ENCODE results near the gene TBC1D9.

The TBC1D9 gene

DNA sequence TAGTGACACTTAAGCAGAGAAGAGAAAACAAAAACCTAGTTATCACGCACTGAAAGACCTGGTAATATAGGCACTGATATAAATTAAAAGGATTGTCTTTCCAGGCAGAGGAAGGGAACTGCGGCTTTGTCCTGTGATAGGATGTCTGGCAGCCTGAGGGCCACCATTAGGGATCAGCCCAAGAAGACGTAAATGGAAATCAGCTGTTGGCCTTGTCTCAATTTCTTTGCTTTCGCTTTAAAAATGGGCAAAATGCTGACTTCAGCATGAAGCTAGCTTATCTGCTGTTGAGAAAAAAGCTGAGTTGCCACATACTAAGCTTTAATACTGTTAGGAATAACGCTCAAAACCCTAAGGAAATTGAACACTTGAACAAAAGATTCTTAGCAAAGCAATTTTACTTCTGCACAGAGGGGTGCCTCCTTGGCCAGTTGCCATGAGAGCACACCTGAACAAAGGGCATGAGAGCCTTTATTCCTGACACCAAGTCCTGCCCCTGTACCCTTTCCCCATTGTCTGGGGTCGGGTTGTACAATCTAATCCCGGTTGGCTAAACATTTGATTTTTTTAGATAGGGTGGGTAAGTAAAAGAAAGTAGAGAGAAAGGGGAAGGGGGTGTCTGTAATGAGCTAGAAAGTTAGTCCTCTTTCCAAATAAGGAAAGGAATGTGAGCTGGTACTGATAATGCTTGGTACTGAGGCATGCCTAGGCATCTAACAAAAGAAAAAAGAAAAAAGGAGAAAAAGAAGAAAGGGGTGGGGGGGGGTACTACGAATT is 102.3 kb downstream of the TBC1D9 start:
- TF ChIP-seq, protein P1, sequence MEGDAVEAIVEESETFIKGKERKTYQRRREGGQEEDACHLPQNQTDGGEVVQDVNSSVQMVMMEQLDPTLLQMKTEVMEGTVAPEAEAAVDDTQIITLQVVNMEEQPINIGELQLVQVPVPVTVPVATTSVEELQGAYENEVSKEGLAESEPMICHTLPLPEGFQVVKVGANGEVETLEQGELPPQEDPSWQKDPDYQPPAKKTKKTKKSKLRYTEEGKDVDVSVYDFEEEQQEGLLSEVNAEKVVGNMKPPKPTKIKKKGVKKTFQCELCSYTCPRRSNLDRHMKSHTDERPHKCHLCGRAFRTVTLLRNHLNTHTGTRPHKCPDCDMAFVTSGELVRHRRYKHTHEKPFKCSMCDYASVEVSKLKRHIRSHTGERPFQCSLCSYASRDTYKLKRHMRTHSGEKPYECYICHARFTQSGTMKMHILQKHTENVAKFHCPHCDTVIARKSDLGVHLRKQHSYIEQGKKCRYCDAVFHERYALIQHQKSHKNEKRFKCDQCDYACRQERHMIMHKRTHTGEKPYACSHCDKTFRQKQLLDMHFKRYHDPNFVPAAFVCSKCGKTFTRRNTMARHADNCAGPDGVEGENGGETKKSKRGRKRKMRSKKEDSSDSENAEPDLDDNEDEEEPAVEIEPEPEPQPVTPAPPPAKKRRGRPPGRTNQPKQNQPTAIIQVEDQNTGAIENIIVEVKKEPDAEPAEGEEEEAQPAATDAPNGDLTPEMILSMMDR (IDR thresholded peaks at IDR 0.05; ENCODE audit: control insufficient read depth, insufficient read depth, low read depth, low read length, missing control alignments) = no peak
- DNase-seq (ENCODE audit: low read depth) = peak; percentile 33
- H3K4me3 ChIP-seq (ENCODE audit: control insufficient read depth, low read depth, low read length) = no peak overlapping the region

DNA sequence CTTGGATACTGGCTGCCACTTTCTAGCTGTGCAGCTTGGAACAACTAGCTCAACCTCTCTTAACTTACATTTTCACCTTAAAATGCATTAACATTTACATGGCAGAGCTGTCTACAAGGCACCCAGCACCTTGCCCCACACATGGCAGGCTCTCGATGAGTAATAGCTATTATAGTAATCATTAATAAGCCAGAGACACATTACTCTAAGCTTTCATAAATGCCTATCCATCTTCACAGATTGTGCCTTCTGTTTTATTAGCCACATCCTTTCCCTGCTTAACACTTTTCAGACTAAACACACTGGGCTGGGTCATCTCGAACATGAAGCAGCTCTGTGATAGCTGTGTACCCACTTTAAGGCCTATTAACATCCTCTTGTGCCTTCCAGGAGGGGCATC is 103.6 kb downstream of the TBC1D9 start:
- no peak overlapping the region for H3K4me3 ChIP-seq (ENCODE audit: control insufficient read depth, low read depth, low read length)
- TF ChIP-seq, protein P1 (IDR thresholded peaks at IDR 0.05; ENCODE audit: control insufficient read depth, insufficient read depth, low read depth, low read length, missing control alignments) = no peak
- no peak for DNase-seq (ENCODE audit: low read depth)

- TF ChIP-seq, protein P1 (IDR thresholded peaks at IDR 0.05; ENCODE audit: control insufficient read depth, insufficient read depth, low read depth, low read length, missing control alignments) = no peak
These were observed 107.4 kb downstream of the TBC1D9 start for GRCh38 chr4:140648716-140649308.

GRCh38 chr4:140645614-140646412 is 110.4 kb downstream of the TBC1D9 start:
- DNase-seq (ENCODE audit: low read depth) = no peak
- TF ChIP-seq, protein P1 (IDR thresholded peaks at IDR 0.05; ENCODE audit: control insufficient read depth, insufficient read depth, low read depth, low read length, missing control alignments) = no peak
- no peak overlapping the region for H3K4me3 ChIP-seq (ENCODE audit: control insufficient read depth, low read depth, low read length)

More at GRCh38 chr4:140648716-140649308, 107.4 kb downstream of the TBC1D9 start:
- H3K4me3 ChIP-seq (ENCODE audit: control insufficient read depth, low read depth, low read length) = no peak overlapping the region
- no peak for DNase-seq (ENCODE audit: low read depth)

DNA sequence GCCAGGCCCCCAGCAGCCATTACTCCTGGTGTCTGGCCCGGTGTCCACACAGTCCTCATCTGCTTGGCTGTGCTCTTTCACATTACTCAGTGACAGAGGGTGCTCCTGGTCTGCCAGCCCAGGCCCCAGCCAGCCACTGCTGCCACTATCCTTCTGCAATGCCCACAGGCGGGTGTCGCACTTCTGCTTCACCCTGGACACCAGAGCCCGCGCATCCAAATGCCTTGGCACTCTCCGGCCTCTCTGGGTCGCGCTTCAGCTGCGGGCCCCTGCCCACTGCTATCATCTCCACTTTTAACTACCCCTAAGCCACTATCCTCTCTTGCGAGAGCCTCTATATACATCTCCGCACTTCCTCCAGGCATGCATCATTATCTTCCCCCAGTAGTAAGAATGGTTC is 111.0 kb downstream of the TBC1D9 start:
- TF ChIP-seq, protein P1 (IDR thresholded peaks at IDR 0.05; ENCODE audit: control insufficient read depth, insufficient read depth, low read depth, low read length, missing control alignments) = no peak
- DNase-seq (ENCODE audit: low read depth) = no peak
- H3K4me3 ChIP-seq (ENCODE audit: control insufficient read depth, low read depth, low read length) = no peak overlapping the region

DNA sequence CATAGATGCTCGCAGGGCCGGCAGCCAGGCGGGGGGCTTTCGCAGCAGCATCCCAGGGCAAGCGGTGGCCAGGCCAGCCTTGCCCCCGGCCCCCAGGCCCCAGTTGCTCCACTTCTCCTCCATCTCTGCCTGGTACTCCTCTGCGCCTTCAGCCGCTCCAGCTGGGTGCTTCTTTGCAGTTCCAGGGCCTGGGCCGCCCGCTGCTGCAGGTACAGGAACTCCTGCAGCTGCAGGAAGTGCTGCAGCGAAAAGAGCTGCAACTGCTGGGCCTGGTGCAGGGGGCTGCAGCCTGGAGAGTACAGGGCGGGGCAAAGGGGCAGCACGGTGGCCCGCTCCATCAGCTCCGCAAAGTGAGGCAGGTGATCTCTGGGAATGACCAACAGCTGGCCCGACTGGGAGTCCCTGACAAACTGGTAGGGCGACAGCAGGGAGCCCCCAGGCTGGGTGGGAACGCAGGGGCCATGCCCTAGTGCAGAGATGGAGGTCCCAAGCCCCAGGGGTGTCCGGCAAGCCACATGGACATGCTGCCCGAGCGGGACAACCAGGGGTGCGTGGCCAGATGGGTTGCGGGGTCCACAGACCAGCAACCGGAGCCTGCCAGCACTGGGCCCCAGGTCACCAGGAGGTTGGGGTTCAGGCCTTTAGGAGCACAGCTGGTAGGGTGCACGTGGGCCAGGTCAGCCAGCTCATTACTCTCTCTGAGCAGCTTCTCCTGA is 111.6 kb downstream of the TBC1D9 start:
- DNase-seq (ENCODE audit: low read depth) = no peak
- no peak overlapping the region for H3K4me3 ChIP-seq (ENCODE audit: control insufficient read depth, low read depth, low read length)
- TF ChIP-seq, protein P1 (IDR thresholded peaks at IDR 0.05; ENCODE audit: control insufficient read depth, insufficient read depth, low read depth, low read length, missing control alignments) = no peak

Data from AG09309 (cell line).